ENCODE measurements around the gene KDM1A.

DNA sequence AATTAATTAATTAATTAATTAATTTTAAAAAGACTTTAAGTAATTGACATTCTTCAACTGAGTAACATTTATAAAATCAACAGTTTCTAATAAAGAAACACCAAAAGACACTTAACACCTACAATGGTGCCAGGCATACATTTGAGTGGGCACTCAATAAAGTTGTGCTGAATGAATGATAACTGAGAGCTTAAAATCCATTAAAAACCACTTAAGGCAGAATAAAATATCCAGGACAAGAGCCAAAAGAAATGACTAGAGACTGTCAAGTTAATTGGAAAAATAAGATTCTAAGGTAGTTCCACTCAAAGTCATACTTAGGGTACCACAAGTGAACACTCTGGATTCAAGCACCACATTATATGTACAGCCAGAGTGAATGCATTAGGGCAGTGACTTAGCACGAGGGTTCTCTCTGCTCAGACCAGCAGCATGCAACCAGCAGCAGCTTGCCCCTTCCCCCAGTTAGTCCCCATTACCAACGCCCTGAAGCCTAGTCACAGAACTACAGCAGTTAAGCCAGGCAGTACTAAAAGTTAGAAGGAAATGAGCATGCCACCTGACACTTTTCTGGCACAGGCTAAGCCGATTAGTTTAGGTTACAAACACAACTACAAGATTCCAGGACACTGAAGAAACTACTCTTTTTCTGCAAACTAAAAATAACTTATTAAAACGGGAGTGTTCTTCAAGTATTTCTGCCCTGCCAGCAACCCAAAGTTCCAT, 102.9 kb downstream of the KDM1A start:
- TF ChIP-seq, protein P1, sequence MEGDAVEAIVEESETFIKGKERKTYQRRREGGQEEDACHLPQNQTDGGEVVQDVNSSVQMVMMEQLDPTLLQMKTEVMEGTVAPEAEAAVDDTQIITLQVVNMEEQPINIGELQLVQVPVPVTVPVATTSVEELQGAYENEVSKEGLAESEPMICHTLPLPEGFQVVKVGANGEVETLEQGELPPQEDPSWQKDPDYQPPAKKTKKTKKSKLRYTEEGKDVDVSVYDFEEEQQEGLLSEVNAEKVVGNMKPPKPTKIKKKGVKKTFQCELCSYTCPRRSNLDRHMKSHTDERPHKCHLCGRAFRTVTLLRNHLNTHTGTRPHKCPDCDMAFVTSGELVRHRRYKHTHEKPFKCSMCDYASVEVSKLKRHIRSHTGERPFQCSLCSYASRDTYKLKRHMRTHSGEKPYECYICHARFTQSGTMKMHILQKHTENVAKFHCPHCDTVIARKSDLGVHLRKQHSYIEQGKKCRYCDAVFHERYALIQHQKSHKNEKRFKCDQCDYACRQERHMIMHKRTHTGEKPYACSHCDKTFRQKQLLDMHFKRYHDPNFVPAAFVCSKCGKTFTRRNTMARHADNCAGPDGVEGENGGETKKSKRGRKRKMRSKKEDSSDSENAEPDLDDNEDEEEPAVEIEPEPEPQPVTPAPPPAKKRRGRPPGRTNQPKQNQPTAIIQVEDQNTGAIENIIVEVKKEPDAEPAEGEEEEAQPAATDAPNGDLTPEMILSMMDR (IDR thresholded peaks at IDR 0.05), result no peak
- no peak for TF ChIP-seq EZH2phosphoT487 (IDR thresholded peaks at IDR 0.05)
- no peak for TF ChIP-seq EZH2 (IDR thresholded peaks at IDR 0.05)

All from neural progenitor cell (in vitro differentiated cells).